ENCODE data around the gene HNF1A.

HNF1A gene

GRCh38 chr12:120959111-120959878 is 19.0 kb upstream of the HNF1A start:
- DNase-seq (ENCODE audit: low read depth): no peak

GRCh38 chr12:120960657-120961056 is 17.7 kb upstream of the HNF1A start:
- peak; percentile 18 for DNase-seq (ENCODE audit: low read depth)

DNA sequence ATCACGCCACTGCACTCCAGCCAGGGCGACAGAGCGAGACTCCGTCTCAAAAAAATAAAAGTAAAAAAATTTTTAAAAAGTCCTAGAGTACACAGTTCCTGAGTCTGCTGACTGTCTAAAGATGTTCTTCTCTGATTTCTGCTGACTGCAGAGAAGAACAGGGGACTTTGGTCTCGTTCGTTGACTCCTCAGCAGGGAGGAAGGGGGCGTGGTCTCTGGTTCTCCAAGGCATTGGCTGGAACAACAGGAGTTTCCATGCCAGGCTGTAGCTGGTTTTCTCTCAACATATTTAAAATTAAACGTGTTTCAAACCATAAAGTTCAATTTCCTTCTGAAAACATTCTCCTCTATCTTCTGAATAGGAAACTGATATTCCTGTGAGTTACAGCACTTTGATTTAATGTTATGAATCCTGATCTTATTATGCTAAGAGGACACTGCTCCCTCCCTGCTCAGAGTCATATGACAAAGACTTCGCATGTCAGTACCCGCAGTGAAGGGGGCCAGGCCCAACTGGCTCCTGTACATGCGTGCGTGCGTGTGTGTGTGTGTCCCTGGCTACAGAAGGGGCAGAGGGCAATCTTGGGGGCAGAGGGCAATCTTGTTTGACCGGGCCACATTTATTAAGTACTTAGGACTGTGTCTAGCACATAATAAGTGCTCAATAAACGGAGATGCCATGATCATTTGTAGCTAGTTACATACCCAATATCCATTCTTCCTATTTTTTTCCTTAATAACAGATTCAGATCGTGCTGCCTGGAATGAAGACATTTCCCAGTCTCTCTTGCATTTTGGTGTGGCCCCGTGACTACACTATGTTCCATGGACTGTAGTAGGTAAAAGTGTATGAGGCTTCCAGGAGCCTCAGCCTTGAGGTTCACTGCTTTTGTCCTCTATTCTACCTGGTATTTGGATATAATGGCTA is 16.5 kb upstream of the HNF1A start:
- no peak for DNase-seq (ENCODE audit: low read depth)

GRCh38 chr12:120962532-120963020 is 15.8 kb upstream of the HNF1A start:
- DNase-seq (ENCODE audit: low read depth): no peak

- DNase-seq (ENCODE audit: low read depth): no peak
Measured at GRCh38 chr12:120964298-120964697, 14.0 kb upstream of the HNF1A start.

GRCh38 chr12:120965534-120966091 is 12.7 kb upstream of the HNF1A start:
- DNase-seq (ENCODE audit: low read depth): no peak

- no peak for DNase-seq (ENCODE audit: low read depth)
Measured at GRCh38 chr12:120970310-120970709, 8.0 kb upstream of the HNF1A start.

GRCh38 chr12:120971299-120972180 is 6.8 kb upstream of the HNF1A start:
- DNase-seq (ENCODE audit: low read depth): no peak

GRCh38 chr12:120972870-120973543 is 5.3 kb upstream of the HNF1A start:
- DNase-seq (ENCODE audit: low read depth): no peak

GRCh38 chr12:120977531-120978295 is 630 bp upstream of the HNF1A start:
- DNase-seq (ENCODE audit: low read depth): no peak

GRCh38 chr12:120979220-120979861 is 998 bp downstream of the HNF1A start:
- no peak for DNase-seq (ENCODE audit: low read depth)

- no peak for DNase-seq (ENCODE audit: low read depth)
Measured at GRCh38 chr12:120979862-120980696, 1.7 kb downstream of the HNF1A start.

DNA sequence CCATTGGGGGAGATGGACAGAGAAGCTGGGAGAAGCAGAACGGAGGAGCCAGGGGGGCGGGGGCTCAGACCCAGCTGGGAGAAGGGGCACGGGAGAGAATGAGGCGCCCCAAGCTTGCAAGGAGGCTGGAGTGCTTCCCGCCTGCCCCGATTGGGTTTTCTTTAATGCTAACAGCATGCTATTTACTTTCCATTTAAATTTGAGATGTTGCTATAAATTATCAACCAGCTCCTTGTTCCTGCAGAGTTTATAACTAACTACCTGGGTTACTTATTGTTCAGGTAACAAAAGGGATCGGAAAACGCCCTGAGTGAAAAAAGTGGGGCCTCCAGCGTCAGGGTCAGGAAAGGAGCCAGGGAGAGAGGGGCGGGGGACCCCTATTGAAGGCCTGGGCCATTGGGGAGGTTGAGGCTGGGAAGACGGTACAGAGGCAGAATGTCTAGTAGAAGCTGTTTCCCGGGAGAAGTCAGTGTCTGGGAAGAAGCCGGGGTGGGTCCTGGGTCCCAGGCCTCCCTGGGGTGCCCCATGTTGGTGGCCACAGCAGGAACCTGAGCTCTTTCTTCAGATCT is 2.5 kb downstream of the HNF1A start:
- no peak for DNase-seq (ENCODE audit: low read depth)

- DNase-seq (ENCODE audit: low read depth): no peak
Measured at GRCh38 chr12:120981407-120981941, 3.1 kb downstream of the HNF1A start.

GRCh38 chr12:120982659-120983058 is 4.3 kb downstream of the HNF1A start:
- no peak for DNase-seq (ENCODE audit: low read depth)

DNA sequence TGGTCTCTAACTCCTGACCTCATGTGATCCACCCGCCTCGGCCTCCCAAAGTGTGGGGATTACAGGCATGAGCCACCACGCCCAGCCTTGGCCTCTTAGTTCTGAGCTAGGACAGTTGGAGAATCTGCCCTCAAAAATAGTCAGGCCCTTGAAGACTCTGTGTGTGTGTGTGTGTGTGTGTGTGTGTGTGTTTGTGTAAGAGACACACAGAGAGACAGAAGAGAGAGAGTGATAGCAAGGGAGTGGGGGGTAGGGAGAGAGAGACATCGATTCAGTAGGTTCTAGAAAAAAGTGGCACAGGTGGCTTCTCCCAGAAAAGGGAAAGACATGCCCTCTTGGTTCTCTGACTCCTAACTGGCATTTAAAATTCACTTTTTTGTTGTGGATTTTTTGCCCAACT is 5.4 kb downstream of the HNF1A start:
- no peak for DNase-seq (ENCODE audit: low read depth)

DNA sequence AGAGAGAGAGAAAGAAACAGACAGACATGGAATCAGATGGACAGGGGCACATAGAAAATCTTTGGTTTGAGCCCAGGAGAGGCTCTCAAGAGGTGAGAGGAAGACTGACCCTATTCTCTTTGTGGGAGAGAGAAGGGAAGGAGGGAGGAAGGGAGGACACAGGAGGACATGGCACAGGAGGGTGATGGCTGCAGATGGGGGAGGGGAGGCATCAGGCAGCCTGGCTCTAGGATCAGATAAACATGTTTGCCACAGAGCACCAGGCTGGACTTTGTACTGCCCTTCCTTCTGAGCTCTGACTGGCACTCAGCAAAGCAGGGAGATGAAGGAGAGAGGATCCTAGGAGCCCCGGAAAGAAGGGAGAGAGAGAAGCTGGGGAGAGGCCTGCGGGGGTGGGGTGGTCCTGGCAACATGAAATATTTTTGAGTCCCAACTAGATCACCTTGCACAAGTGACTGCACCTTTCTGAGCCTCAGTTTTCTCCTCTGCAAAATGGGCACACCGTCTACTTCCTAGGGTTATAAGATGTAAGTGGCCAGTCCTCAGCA is 6.1 kb downstream of the HNF1A start:
- DNase-seq (ENCODE audit: low read depth): no peak

- DNase-seq (ENCODE audit: low read depth): no peak
Measured at GRCh38 chr12:120988234-120988633, 9.9 kb downstream of the HNF1A start.
